Loucy (cell line): Measurements from ENCODE around the gene NMBR.
"Not testable (repeated sequence)": the region's sequence is repeated elsewhere in the genome, so short reads cannot be mapped to it uniquely, and the experiment has no call there.

Experiments
- H2AFZ ChIP-seq: fragments of 200-600 bp; sonication (generic); 2 replicates; pipeline ENCODE4 v1.6.0; 2016; ENCODE audit warnings: antibody characterized with exemption, mild to moderate bottlenecking, low read length, moderate library complexity
- H3F3A ChIP-seq: fragments of 200-600 bp; 2 replicates; pipeline ENCODE4 v1.6.0; 2016; ENCODE audit warnings: antibody characterized with exemption, low read depth, mild to moderate bottlenecking
- H3K27me3 ChIP-seq: fragments of 200-600 bp; sonication (generic); 2 replicates; pipeline ENCODE4 v1.6.1; 2014; ENCODE audit warnings: low read length, mild to moderate bottlenecking; ENCODE audit not compliant: insufficient read depth, poor library complexity, severe bottlenecking
- H3K36me3 ChIP-seq: fragments of 200-600 bp; sonication (generic); 2 replicates; pipeline ENCODE4 v1.6.1; 2016; ENCODE audit warnings: low read length; ENCODE audit not compliant: insufficient read depth
- H3K4me1 ChIP-seq: fragments of 200-600 bp; sonication (generic); 2 replicates; pipeline ENCODE4 v1.5.1; 2014; ENCODE audit warnings: low read length, mild to moderate bottlenecking; ENCODE audit not compliant: insufficient read depth, poor library complexity, severe bottlenecking
- H3K4me2 ChIP-seq: fragments of 200-600 bp; sonication (generic); 2 replicates; pipeline ENCODE4 v1.6.0; 2014; ENCODE audit warnings: antibody characterized with exemption, low read length, low read depth, mild to moderate bottlenecking; ENCODE audit not compliant: poor library complexity, severe bottlenecking
- H3K4me3 ChIP-seq: fragments of 200-600 bp; sonication (generic); 2 replicates; pipeline ENCODE4 v1.5.1; 2014; ENCODE audit warnings: low read length, mild to moderate bottlenecking, mixed read lengths; ENCODE audit not compliant: poor library complexity, severe bottlenecking
- H3K79me2 ChIP-seq: fragments of 200-600 bp; sonication (generic); 2 replicates; pipeline ENCODE4 v1.6.1; 2014; ENCODE audit warnings: low read length; ENCODE audit not compliant: insufficient read depth
- H3K9ac ChIP-seq: fragments of 200-600 bp; sonication (generic); 2 replicates; pipeline ENCODE4 v1.6.0; 2014; ENCODE audit warnings: mild to moderate bottlenecking, low read depth, low read length, moderate library complexity; ENCODE audit not compliant: poor library complexity, severe bottlenecking
- H3K9me2 ChIP-seq: fragments of 200-600 bp; sonication (generic); replicated peaks from 2 replicates; pipeline ENCODE4 v1.6.1; 2016; ENCODE audit warnings: low read depth, low read length, mixed read lengths
- H3K9me3 ChIP-seq: fragments of 200-600 bp; sonication (generic); 2 replicates; pipeline ENCODE4 v1.6.1; 2014; ENCODE audit warnings: mild to moderate bottlenecking, antibody characterized with exemption, low read length, low read depth; ENCODE audit not compliant: insufficient read depth
- H4K20me1 ChIP-seq: fragments of 200-600 bp; sonication (generic); 2 replicates; pipeline ENCODE4 v1.6.0; 2014; ENCODE audit warnings: antibody characterized with exemption, low read length, mild to moderate bottlenecking; ENCODE audit not compliant: insufficient read depth, poor library complexity, severe bottlenecking
- EZH2phosphoT487 ChIP-seq: fragments of 200-600 bp; IDR thresholded peaks from 2 replicates; pipeline ENCODE4 v1.6.1; 2018; ENCODE audit warnings: antibody characterized with exemption, mild to moderate bottlenecking, moderate library complexity, borderline replicate concordance
- TF ChIP-seq, protein P1 (sequence below): fragments of 200-600 bp; sonication (generic); conservative IDR thresholded peaks from 2 replicates; pipeline ENCODE4 v1.5.1; 2014; ENCODE audit warnings: mild to moderate bottlenecking, antibody characterized with exemption, low read length

NMBR gene

DNA sequence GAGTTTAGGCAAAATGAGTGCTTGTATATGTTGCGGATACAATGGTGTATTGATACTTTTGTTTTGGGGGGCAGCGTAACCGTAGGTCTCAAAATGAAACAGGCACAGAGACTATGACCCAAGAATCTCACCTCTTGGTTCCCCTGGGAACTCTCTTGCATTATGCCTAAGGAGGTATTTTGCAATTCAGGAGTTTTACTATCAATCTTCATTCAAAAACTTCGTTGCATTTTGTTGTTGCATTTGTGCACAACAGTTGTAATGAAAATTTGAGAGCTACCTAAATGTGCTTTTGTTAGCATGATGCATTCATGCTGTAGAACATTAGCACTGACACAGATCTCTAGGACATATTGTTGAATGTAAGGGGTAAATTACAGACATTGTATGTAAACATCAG lies 18.3 kb upstream of the NMBR start:
- H3K4me2 ChIP-seq, result no peak overlapping the region
- no peak overlapping the region for H3K4me3 ChIP-seq
- no peak overlapping the region for H3K9ac ChIP-seq
- no peak overlapping the region for H2AFZ ChIP-seq
- H3K9me3 ChIP-seq, result no peaks in the 10 kb centered on the region
- no peaks in the 10 kb centered on the region for H3K9me2 ChIP-seq
- TF ChIP-seq EZH2phosphoT487, result no peak
- peaks cover 36% of the 10 kb centered on the region for H3K36me3 ChIP-seq
- peaks cover 59% of the 10 kb centered on the region for H3K79me2 ChIP-seq
- H3K27me3 ChIP-seq, result no peaks in the 10 kb centered on the region
- H3K4me1 ChIP-seq, result peaks cover 19% of the 10 kb centered on the region
- peaks cover 45% of the 10 kb centered on the region for H4K20me1 ChIP-seq
- no peaks in the 10 kb centered on the region for H3F3A ChIP-seq

DNA sequence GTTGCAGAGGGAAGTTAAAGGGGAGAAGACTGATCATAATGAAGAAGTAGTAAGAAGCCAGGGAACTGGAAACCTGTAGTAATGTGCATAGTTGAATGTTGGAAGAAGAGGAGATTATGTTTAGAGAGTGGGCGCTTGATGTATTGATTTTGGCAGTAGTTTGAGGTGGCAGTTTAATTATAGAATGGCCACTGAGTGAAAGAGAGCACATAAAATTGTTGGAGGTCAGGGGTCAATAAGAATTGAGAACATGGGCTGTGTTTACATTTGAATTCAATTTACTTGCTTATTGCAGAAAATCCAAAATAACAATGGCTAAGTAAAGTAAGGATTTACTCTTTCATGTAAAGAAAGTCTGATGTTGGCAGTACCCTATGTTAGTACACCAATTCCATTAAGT lies 15.9 kb upstream of the NMBR start:
- H3K4me2 ChIP-seq, result no peak overlapping the region
- no peaks in the 10 kb centered on the region for H3K27me3 ChIP-seq
- H3K79me2 ChIP-seq, result peaks cover 81% of the 10 kb centered on the region
- no peaks in the 10 kb centered on the region for H3K9me3 ChIP-seq
- no peak overlapping the region for H2AFZ ChIP-seq
- H3K9ac ChIP-seq, result no peak overlapping the region
- TF ChIP-seq, protein P1, sequence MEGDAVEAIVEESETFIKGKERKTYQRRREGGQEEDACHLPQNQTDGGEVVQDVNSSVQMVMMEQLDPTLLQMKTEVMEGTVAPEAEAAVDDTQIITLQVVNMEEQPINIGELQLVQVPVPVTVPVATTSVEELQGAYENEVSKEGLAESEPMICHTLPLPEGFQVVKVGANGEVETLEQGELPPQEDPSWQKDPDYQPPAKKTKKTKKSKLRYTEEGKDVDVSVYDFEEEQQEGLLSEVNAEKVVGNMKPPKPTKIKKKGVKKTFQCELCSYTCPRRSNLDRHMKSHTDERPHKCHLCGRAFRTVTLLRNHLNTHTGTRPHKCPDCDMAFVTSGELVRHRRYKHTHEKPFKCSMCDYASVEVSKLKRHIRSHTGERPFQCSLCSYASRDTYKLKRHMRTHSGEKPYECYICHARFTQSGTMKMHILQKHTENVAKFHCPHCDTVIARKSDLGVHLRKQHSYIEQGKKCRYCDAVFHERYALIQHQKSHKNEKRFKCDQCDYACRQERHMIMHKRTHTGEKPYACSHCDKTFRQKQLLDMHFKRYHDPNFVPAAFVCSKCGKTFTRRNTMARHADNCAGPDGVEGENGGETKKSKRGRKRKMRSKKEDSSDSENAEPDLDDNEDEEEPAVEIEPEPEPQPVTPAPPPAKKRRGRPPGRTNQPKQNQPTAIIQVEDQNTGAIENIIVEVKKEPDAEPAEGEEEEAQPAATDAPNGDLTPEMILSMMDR, result no peak
- no peak for TF ChIP-seq EZH2phosphoT487
- H4K20me1 ChIP-seq, result peaks cover 50% of the 10 kb centered on the region
- H3K9me2 ChIP-seq, result no peaks in the 10 kb centered on the region
- H3K4me3 ChIP-seq, result no peak overlapping the region
- H3K4me1 ChIP-seq, result peaks cover 25% of the 10 kb centered on the region
- no peaks in the 10 kb centered on the region for H3F3A ChIP-seq
- peaks cover 17% of the 10 kb centered on the region; the same call in 1 of the 2 replicates for H3K36me3 ChIP-seq

DNA sequence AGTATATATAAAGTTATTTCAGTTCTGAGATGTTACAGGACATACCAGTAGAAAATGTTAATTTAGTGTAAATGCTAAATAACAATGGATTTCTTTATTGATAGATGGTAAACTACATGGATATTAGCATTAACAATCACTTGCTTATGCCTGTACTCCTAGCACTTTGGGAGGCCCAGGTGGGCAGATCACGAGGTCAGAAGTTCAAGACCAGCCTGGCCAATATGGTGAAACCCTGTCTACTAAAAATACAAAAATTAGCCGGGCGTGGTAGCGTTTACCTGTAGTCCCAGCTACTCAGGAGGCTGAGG lies 9.8 kb upstream of the NMBR start:
- H3K36me3 ChIP-seq, H3K9me3 ChIP-seq, H2AFZ ChIP-seq, H3F3A ChIP-seq, H3K4me3 ChIP-seq, H3K9me2 ChIP-seq, H3K9ac ChIP-seq, H3K27me3 ChIP-seq: not testable (repeated sequence)
- Histone ChIP-seq H3K4me2 (peak overlapping the region; percentile 57), H3K4me1 (peaks cover 42% of the 10 kb centered on the region), H3K79me2 (peaks cover 92% of the 10 kb centered on the region), H4K20me1 (peaks cover 62% of the 10 kb centered on the region)

DNA sequence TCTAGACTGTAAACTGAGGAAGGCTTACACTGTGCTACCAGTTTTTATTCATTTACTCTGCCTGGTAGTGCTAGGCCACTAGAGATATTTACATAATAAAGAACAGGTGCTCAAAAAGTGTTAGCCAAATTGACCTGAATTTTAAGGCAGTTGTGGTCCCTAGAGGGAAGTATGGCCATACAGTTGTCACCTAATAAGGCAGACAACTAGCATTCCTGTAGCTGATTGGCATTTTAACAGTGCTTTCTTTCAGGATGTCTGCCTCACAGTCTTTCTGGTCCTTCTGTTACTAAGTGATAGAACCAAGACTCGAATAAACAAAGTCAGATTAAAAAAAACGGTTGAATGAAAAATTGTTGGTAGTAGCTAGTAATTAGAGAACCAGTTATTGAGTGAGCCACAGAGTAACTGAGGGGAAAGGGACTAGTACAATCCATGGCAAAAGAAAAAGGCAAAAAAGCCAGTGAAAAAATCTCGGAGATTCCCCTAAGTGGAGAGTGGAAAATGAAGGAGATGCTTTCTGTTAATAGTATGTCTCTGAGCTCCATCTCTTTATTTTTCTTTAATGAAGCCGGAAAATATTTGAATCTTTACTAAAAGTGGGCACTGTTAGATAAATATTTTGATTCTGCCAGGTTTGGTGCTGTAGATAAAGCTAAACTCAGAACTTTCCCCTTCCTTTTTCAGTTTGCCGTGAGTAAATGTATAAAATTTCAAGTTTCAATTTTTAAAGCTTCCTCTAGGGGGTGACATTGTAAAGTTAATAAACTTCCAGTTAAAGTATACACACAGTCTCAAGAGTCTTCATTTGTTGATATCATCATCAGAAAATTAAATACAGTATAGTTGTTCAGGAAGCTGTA lies 9.2 kb upstream of the NMBR start:
- H3K79me2 ChIP-seq, result peaks cover 92% of the 10 kb centered on the region
- TF ChIP-seq, protein P1, result peak; percentile 71
- no peak for TF ChIP-seq EZH2phosphoT487
- no peaks in the 10 kb centered on the region for H3K9me3 ChIP-seq
- H3K9me2 ChIP-seq, result no peaks in the 10 kb centered on the region
- peak overlapping the region; percentile 20 for H3K9ac ChIP-seq
- peak overlapping the region; percentile 53 for H3K4me3 ChIP-seq
- no peaks in the 10 kb centered on the region for H3F3A ChIP-seq
- H3K36me3 ChIP-seq, result no peaks in the 10 kb centered on the region
- H3K4me2 ChIP-seq, result peak overlapping the region; percentile 57
- H4K20me1 ChIP-seq, result peaks cover 65% of the 10 kb centered on the region
- H3K4me1 ChIP-seq, result peaks cover 46% of the 10 kb centered on the region
- no peak overlapping the region for H2AFZ ChIP-seq
- H3K27me3 ChIP-seq, result no peaks in the 10 kb centered on the region
